ENCODE results near the gene ST3GAL3.

The ST3GAL3 gene

GRCh38 chr1:43729816-43730463 is 22.6 kb downstream of the ST3GAL3 start:
- DNase-seq, result peak in 1 of 2 donors; percentile 34
- Histone ChIP-seq H3K4ac (ENCODE audit: low read depth, low read length) (no peak overlapping the region), H3K23ac (ENCODE audit: low read length) (no peak overlapping the region), H3K79me2 (ENCODE audit: control insufficient read depth, insufficient read depth, low read length, poor library complexity) (no peaks in the 10 kb centered on the region), H4K12ac (ENCODE audit: low read depth, low read length) (no peak overlapping the region), H3K27ac (ENCODE audit: low read depth, low read length) (no peak overlapping the region), H3K4me3 (ENCODE audit: low read depth, low read length) (no peak overlapping the region), H2BK5ac (ENCODE audit: low read depth, low read length, poor library complexity) (no peak overlapping the region), H3K9ac (ENCODE audit: low read length) (no peak overlapping the region), H3K27me3 (ENCODE audit: insufficient read depth, low read length) (no peaks in the 10 kb centered on the region), H4K91ac (ENCODE audit: low read depth, low read length) (no peak overlapping the region), H3K9me3 (ENCODE audit: insufficient read depth, low read depth, low read length) (no peaks in the 10 kb centered on the region), H3K18ac (ENCODE audit: low read length) (no peak overlapping the region), H2AK5ac (ENCODE audit: low read length) (no peak overlapping the region), H3K4me1 (ENCODE audit: control insufficient read depth in 1 of 2, insufficient read depth in 2 of 2, low read length in 2 of 2) (no peaks in the 10 kb centered on the region), H3K14ac (ENCODE audit: low read length) (no peak overlapping the region), H4K8ac (ENCODE audit: low read depth, low read length) (no peak overlapping the region), H3K36me3 (ENCODE audit: control insufficient read depth in 1 of 2, insufficient read depth in 2 of 2, low read length in 2 of 2) (no peaks in the 10 kb centered on the region), H2BK120ac (ENCODE audit: insufficient read depth, low read length, poor library complexity) (no peak overlapping the region), H2BK12ac (ENCODE audit: low read length) (no peak overlapping the region), H3K4me2 (ENCODE audit: low read length) (no peak overlapping the region), H3K79me1 (ENCODE audit: low read length) (no peaks in the 10 kb centered on the region), H2AFZ (ENCODE audit: insufficient read depth, low read length, poor library complexity) (no peak overlapping the region)
- no CpG with 5 or more reads among the region's 4 CpGs for WGBS (ENCODE audit: extremely low coverage, insufficient coverage, insufficient read length)

- Histone ChIP-seq H4K91ac (ENCODE audit: low read depth, low read length) (no peak overlapping the region), H3K4me1 (ENCODE audit: control insufficient read depth in 1 of 2, insufficient read depth in 2 of 2, low read length in 2 of 2) (no peaks in the 10 kb centered on the region), H3K79me2 (ENCODE audit: control insufficient read depth, insufficient read depth, low read length, poor library complexity) (no peaks in the 10 kb centered on the region), H2BK5ac (ENCODE audit: low read depth, low read length, poor library complexity) (no peak overlapping the region), H3K9ac (ENCODE audit: low read length) (no peak overlapping the region), H2BK12ac (ENCODE audit: low read length) (no peak overlapping the region), H2AK5ac (ENCODE audit: low read length) (no peak overlapping the region), H3K14ac (ENCODE audit: low read length) (no peak overlapping the region), H3K9me3 (ENCODE audit: insufficient read depth, low read depth, low read length) (no peaks in the 10 kb centered on the region), H2AFZ (ENCODE audit: insufficient read depth, low read length, poor library complexity) (no peak overlapping the region), H2BK120ac (ENCODE audit: insufficient read depth, low read length, poor library complexity) (no peak overlapping the region), H3K79me1 (ENCODE audit: low read length) (no peaks in the 10 kb centered on the region), H3K4ac (ENCODE audit: low read depth, low read length) (no peak overlapping the region), H3K23ac (ENCODE audit: low read length) (peak overlapping the region; percentile 68), H3K27ac (ENCODE audit: low read depth, low read length) (no peak overlapping the region), H3K36me3 (ENCODE audit: control insufficient read depth in 1 of 2, insufficient read depth in 2 of 2, low read length in 2 of 2) (no peaks in the 10 kb centered on the region), H3K4me2 (ENCODE audit: low read length) (no peak overlapping the region), H3K4me3 (ENCODE audit: low read depth, low read length) (no peak overlapping the region), H4K8ac (ENCODE audit: low read depth, low read length) (no peak overlapping the region), H3K18ac (ENCODE audit: low read length) (no peak overlapping the region), H3K27me3 (ENCODE audit: insufficient read depth, low read length) (no peaks in the 10 kb centered on the region), H4K12ac (ENCODE audit: low read depth, low read length) (no peak overlapping the region)
- no CpG with 5 or more reads among the region's 7 CpGs for WGBS (ENCODE audit: extremely low coverage, insufficient coverage, insufficient read length)
- no peak for DNase-seq
Measured at GRCh38 chr1:43731867-43732531, 24.7 kb downstream of the ST3GAL3 start.

DNA sequence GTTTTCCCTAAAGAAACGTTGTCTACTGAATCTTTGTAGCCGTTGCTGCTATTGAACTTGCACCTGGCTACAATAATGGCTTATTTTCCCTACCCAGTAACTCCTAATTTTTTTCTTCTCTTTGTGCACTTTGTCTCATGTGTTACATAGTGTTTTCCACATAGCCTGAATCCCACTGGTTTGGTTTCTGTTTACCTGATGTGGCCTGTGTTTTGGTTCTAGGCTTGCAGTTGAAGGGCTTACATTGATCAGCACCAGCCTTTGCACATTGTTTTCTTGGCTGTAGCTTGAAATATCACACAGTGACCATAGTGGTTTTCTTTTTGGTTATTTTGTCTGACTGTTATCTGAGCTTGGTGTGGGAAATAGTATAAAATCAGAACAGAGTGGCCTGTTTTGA is 29.5 kb downstream of the ST3GAL3 start:
- no peak overlapping the region for H4K91ac ChIP-seq (ENCODE audit: low read depth, low read length)
- H3K27me3 ChIP-seq (ENCODE audit: insufficient read depth, low read length), result no peaks in the 10 kb centered on the region
- no peak overlapping the region for H2AFZ ChIP-seq (ENCODE audit: insufficient read depth, low read length, poor library complexity)
- H3K14ac ChIP-seq (ENCODE audit: low read length), result no peak overlapping the region
- no peak overlapping the region for H3K4me2 ChIP-seq (ENCODE audit: low read length)
- H3K36me3 ChIP-seq (ENCODE audit: control insufficient read depth in 1 of 2, insufficient read depth in 2 of 2, low read length in 2 of 2), result no peaks in the 10 kb centered on the region
- no peak for DNase-seq
- no peak overlapping the region for H2BK12ac ChIP-seq (ENCODE audit: low read length)
- no peak overlapping the region for H2AK5ac ChIP-seq (ENCODE audit: low read length)
- no CpG with 5 or more reads among the region's 2 CpGs for WGBS (ENCODE audit: extremely low coverage, insufficient coverage, insufficient read length)
- no peak overlapping the region for H3K18ac ChIP-seq (ENCODE audit: low read length)
- no peak overlapping the region for H2BK5ac ChIP-seq (ENCODE audit: low read depth, low read length, poor library complexity)
- H4K8ac ChIP-seq (ENCODE audit: low read depth, low read length), result no peak overlapping the region
- H3K27ac ChIP-seq (ENCODE audit: low read depth, low read length), result no peak overlapping the region
- H3K4ac ChIP-seq (ENCODE audit: low read depth, low read length), result no peak overlapping the region
- H3K23ac ChIP-seq (ENCODE audit: low read length), result no peak overlapping the region
- no peaks in the 10 kb centered on the region for H3K4me1 ChIP-seq (ENCODE audit: control insufficient read depth in 1 of 2, insufficient read depth in 2 of 2, low read length in 2 of 2)
- H3K9me3 ChIP-seq (ENCODE audit: insufficient read depth, low read depth, low read length), result no peaks in the 10 kb centered on the region
- no peak overlapping the region for H3K4me3 ChIP-seq (ENCODE audit: low read depth, low read length)
- no peak overlapping the region for H3K9ac ChIP-seq (ENCODE audit: low read length)
- no peak overlapping the region for H2BK120ac ChIP-seq (ENCODE audit: insufficient read depth, low read length, poor library complexity)
- H4K12ac ChIP-seq (ENCODE audit: low read depth, low read length), result no peak overlapping the region
- H3K79me2 ChIP-seq (ENCODE audit: control insufficient read depth, insufficient read depth, low read length, poor library complexity), result no peaks in the 10 kb centered on the region
- H3K79me1 ChIP-seq (ENCODE audit: low read length), result no peaks in the 10 kb centered on the region

GRCh38 chr1:43742026-43742425 is 34.7 kb downstream of the ST3GAL3 start:
- WGBS (ENCODE audit: extremely low coverage, insufficient coverage, insufficient read length), result no CpG with 5 or more reads among the region's 4 CpGs
- Histone ChIP-seq H3K18ac (ENCODE audit: low read length) (no peak overlapping the region), H3K9me3 (ENCODE audit: insufficient read depth, low read depth, low read length) (no peaks in the 10 kb centered on the region), H3K79me1 (ENCODE audit: low read length) (no peaks in the 10 kb centered on the region), H3K23ac (ENCODE audit: low read length) (no peak overlapping the region), H3K4me1 (ENCODE audit: control insufficient read depth in 1 of 2, insufficient read depth in 2 of 2, low read length in 2 of 2) (no peaks in the 10 kb centered on the region), H3K14ac (ENCODE audit: low read length) (no peak overlapping the region), H2BK5ac (ENCODE audit: low read depth, low read length, poor library complexity) (no peak overlapping the region), H3K79me2 (ENCODE audit: control insufficient read depth, insufficient read depth, low read length, poor library complexity) (no peaks in the 10 kb centered on the region), H2AK5ac (ENCODE audit: low read length) (no peak overlapping the region), H2BK12ac (ENCODE audit: low read length) (no peak overlapping the region), H4K12ac (ENCODE audit: low read depth, low read length) (no peak overlapping the region), H3K4me3 (ENCODE audit: low read depth, low read length) (no peak overlapping the region), H4K91ac (ENCODE audit: low read depth, low read length) (no peak overlapping the region), H3K4ac (ENCODE audit: low read depth, low read length) (no peak overlapping the region), H4K8ac (ENCODE audit: low read depth, low read length) (no peak overlapping the region), H3K27ac (ENCODE audit: low read depth, low read length) (no peak overlapping the region), H2BK120ac (ENCODE audit: insufficient read depth, low read length, poor library complexity) (no peak overlapping the region), H3K9ac (ENCODE audit: low read length) (no peak overlapping the region), H3K4me2 (ENCODE audit: low read length) (no peak overlapping the region), H3K27me3 (ENCODE audit: insufficient read depth, low read length) (no peaks in the 10 kb centered on the region), H2AFZ (ENCODE audit: insufficient read depth, low read length, poor library complexity) (no peak overlapping the region), H3K36me3 (ENCODE audit: control insufficient read depth in 1 of 2, insufficient read depth in 2 of 2, low read length in 2 of 2) (no peaks in the 10 kb centered on the region)
- no peak for DNase-seq

Measured in trophoblast cell (in vitro differentiated cells and primary cell).